Lung microvascular endothelial cell (primary cell): Measurements from ENCODE around the gene BAHD1. TPM values are rescaled to one million over a fixed set of nuclear protein-coding genes. Genes with fewer than 3 reads are reported as not detected.
"Not testable (repeated sequence)": the region's sequence is repeated elsewhere in the genome, so short reads cannot be mapped to it uniquely, and the experiment has no call there.

Experiments
- DNase-seq, 2 donors: peaks; one replicate each; pipeline versions ENCODE4 v3.0.0 to v3.0.0-alpha.2; 2010; ENCODE audit warnings: low read depth in 2 of 2
- total RNA-seq: library from RNA; depleted of rRNA; stranded (reverse); fragments of >200 nt; gene quantifications from 2 replicates; pipeline ENCODE4 v1.2.1, GENCODE V29; 2014

Gene BAHD1
- total RNA-seq, 1 donor from 2014 or later = 6.5 TPM

- DNase-seq = no peak
Measured at GRCh38 chr15:40445421-40445922, 4.7 kb downstream of the BAHD1 start.

GRCh38 chr15:40446144-40446543 lies 5.4 kb downstream of the BAHD1 start:
- no peak for DNase-seq

- no peak for DNase-seq
Measured at GRCh38 chr15:40448354-40448753, 7.6 kb downstream of the BAHD1 start.

- DNase-seq = no peak
Measured at GRCh38 chr15:40449275-40449674, 8.5 kb downstream of the BAHD1 start.

- no peak for DNase-seq
Measured at GRCh38 chr15:40450047-40450446, 9.3 kb downstream of the BAHD1 start.

- DNase-seq = no peak
Measured at GRCh38 chr15:40451527-40452158, 10.9 kb downstream of the BAHD1 start.

GRCh38 chr15:40452296-40453090 lies 11.7 kb downstream of the BAHD1 start:
- no peak for DNase-seq

GRCh38 chr15:40453941-40454340 lies 13.2 kb downstream of the BAHD1 start:
- not testable (repeated sequence) for DNase-seq

- peak in 1 of 2 donors; percentile 29 for DNase-seq
Measured at GRCh38 chr15:40454904-40455391, 14.2 kb downstream of the BAHD1 start.

- no peak for DNase-seq
Measured at GRCh38 chr15:40456299-40456712, 15.6 kb downstream of the BAHD1 start.

GRCh38 chr15:40456738-40457137 lies 16.0 kb downstream of the BAHD1 start:
- DNase-seq = no peak

GRCh38 chr15:40458495-40459371 lies 18.0 kb downstream of the BAHD1 start:
- DNase-seq = no peak

GRCh38 chr15:40459391-40460015 lies 18.8 kb downstream of the BAHD1 start:
- DNase-seq = no peak

GRCh38 chr15:40460404-40460803 lies 19.7 kb downstream of the BAHD1 start:
- no peak for DNase-seq

- no peak for DNase-seq
Measured at GRCh38 chr15:40461958-40462357, 21.2 kb downstream of the BAHD1 start.

- DNase-seq = no peak
Measured at GRCh38 chr15:40463279-40463678, 22.5 kb downstream of the BAHD1 start.

GRCh38 chr15:40463886-40464545 lies 23.3 kb downstream of the BAHD1 start:
- DNase-seq = no peak

GRCh38 chr15:40464595-40465185 lies 23.9 kb downstream of the BAHD1 start:
- DNase-seq = no peak

- DNase-seq = no peak
Measured at GRCh38 chr15:40465939-40466338, 25.2 kb downstream of the BAHD1 start.
